CD4-positive, alpha-beta T cell treated with Interleukin-17A for 4 hours (primary cell): ENCODE data around the gene TNF.

Source experiments
- DNase-seq: peaks from one replicate; pipeline ENCODE4 v3.0.0-alpha.2; 2020; ENCODE audit warnings: mixed read lengths

The TNF gene

DNA sequence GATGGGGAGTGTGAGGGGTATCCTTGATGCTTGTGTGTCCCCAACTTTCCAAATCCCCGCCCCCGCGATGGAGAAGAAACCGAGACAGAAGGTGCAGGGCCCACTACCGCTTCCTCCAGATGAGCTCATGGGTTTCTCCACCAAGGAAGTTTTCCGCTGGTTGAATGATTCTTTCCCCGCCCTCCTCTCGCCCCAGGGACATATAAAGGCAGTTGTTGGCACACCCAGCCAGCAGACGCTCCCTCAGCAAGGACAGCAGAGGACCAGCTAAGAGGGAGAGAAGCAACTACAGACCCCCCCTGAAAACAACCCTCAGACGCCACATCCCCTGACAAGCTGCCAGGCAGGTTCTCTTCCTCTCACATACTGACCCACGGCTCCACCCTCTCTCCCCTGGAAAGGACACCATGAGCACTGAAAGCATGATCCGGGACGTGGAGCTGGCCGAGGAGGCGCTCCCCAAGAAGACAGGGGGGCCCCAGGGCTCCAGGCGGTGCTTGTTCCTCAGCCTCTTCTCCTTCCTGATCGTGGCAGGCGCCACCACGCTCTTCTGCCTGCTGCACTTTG, at the start of gene TNF:
TNF (plus strand) TSS at position 231 of the 567 bp plus-strand sequence; CDS start at position 408, 177 bp downstream.
- DNase-seq = peak; percentile 80

DNA sequence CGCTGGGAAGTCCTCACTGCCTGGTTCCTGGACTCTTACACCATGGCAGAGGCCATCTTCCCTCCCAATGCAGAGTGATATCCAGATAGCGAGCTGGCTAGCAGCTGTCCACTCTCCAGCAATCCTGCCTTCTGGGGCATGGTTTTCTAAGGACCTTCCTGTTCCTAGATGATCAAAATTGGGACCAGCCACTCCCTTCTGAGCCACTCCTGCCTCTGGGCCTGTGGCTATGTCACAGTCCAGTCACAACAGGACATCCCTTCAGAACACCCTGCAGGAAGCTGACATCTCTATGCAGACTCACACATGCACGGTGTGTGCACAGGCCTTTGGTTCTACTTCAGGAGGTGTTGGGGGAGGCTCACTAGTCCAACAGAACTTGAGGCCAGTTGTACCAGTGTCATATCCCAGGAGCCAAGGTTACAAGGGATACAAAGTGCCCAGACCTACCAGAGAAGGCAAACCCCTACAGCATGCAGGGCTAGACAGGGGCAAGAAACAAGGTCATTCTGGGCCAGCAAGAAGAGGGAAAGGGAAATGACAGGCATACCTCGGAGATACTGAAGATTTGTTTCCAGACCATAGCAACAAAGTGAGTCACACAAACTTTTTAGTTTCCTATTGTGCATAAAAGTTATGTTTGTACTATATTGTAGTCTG, 49.3 kb upstream of the TNF start:
- no peak for DNase-seq

DNA sequence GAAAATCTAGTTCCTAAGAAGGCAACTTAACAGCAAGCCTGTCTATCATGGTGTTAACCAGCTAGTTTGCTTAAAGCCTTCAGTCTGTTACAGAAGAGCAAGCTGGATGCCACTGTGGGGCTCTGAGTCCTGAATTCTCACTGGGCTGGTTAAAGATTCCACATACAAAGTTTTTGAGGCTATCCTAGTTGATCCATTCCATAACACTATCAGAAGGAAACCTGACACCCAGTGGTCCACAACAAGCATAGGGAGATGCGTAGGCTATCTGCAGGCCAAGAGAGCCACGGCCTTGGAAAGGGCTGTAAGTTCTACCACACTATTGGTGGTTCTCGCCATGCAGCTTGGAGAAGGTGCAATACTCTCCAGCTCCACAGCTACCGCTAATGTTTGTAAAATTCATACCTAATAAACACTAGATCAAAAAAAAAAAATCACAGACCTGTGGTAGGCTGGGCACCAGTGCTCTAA, 47.0 kb upstream of the TNF start:
- DNase-seq = no peak

DNA sequence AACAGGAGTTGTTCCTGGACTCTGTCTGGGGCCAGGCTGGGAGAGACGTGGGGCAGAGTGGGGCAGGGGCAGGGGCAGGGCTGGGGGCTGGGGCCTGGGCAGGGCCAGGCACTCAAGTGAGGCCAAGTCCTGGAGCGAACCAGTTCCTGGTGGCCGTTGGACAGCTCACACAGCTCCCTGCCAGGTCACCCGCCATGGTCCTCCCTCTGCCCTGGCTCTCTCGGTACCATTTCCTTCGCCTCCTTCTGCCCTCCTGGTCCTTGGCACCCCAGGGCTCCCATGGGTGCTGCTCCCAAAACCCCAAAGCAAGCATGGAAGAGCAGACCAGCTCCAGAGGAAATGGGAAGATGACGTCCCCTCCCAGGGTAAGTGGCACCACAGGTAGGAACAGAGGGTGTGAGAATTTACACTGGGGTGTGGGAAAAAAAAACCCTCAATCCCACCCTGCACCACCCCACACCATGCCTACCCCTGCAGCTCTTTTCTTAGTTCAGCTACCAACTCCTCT, 46.5 kb upstream of the TNF start, which contains the start of gene MCCD1:
MCCD1 (plus strand) TSS at position 142 of the 508 bp plus-strand sequence; CDS start at position 195, 53 bp downstream.
- no peak for DNase-seq

DNA sequence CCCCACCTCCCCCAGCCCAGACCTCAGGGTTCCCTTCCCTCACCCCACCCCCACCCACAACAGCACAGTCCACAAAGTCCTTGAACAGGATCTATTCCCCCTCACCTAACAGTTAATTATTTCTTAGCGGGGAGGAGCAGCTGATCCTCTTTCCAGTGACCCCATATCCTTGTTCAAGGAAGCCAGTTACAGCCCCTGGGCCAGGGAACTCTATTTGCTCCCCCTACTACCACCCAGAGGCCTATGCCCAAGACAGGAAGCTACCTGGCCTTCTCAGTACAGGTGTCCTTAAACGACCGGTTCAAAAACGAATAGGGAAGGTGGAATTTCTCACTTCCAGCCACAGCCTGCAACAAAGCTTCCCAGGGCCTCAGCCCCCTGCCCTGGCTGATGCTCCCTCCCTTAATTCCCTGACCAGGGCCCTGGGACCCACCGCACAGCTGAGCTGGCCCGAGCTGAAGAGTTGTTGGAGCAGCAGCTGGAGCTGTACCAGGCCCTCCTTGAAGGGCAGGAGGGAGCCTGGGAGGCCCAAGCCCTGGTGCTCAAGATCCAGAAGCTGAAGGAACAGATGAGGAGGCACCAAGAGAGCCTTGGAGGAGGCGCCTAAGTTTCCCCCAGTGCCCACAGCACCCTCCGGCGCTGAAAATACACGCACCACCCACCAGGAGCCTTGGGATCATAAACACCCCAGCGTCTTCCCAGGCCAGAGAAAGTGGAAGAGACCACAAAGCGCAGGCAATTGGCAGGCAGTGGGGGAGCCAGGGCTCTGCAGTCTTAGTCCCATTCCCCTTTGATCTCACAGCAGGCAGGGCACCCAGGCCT, 45.8 kb upstream of the TNF start:
- DNase-seq = no peak

DNA sequence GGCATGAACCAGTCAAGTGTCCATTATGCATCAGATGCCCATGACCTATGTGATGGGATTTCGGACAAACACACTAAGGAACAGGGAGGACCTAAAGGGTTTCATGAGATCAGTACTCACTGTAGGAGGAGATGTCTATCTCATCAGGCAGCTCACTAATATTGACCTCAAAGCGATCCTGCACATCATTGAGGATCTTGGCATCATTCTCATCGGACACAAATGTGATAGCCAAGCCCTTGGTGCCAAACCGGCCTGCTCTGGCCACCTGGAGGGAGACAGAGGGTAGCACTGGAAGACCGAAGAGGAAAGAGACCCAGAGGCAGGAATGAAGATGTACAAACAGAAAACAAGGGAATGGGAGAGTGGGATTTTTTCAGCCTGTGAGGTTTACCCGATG, 44.7 kb upstream of the TNF start:
- no peak for DNase-seq

DNA sequence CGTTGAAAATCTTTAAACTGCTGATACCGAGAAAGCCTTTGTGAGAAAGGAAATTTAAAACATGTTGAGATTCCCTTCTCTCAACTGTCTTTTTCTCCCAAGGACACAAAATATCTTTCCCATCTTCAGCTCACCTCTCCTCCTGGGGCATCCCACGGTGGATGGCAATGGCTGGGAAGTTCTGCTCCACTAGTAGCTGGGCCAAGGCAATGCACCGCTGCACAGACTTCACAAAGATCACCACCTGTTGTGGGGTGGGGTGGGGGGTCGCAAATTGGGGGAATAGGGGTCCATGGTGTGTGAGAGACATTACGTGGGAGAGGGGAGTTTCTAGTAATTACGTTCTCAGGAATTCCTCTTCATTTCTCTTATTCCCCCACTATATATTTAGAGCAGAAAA, 44.2 kb upstream of the TNF start:
- DNase-seq = no peak

DNA sequence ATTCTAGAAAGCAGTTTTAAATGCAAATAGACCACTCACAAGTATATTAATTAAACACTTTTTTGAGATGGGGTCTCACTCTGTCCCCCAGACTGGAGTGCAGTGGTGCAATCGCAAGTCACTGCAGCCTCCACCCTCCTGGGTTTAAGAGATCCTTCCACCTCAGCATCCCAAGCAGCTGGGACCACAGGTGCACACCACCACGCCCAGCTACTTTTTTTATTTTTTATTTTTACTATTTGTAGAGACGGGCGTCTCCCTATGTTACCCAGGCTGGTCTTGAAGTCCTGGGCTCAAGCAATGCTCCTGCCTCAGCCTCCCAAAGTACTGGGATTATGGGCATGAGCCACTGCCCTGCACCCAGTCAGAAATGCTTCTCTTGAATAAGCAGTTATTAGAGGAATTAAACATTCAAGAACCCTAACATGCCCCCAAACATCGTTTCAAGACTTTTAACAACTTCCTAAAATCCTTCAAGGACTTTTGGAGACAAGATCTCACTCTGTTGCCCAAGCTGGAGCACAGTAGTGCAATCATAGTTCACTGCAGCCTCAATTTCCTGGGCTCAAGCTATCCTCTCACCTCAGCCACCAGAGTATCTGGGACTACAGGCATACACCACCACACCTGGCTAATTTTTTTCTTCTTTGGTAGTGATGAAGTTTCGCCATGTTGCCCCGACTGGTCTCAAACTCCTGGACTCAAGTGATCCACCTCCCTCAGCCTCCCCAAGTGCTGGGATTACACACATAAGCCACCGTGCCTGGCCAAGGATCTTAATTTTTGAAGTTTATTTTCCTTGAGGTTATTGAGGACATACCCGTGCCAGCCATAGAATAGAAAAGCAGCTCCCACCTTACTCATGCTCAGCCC, 43.4 kb upstream of the TNF start:
- no peak for DNase-seq

DNA sequence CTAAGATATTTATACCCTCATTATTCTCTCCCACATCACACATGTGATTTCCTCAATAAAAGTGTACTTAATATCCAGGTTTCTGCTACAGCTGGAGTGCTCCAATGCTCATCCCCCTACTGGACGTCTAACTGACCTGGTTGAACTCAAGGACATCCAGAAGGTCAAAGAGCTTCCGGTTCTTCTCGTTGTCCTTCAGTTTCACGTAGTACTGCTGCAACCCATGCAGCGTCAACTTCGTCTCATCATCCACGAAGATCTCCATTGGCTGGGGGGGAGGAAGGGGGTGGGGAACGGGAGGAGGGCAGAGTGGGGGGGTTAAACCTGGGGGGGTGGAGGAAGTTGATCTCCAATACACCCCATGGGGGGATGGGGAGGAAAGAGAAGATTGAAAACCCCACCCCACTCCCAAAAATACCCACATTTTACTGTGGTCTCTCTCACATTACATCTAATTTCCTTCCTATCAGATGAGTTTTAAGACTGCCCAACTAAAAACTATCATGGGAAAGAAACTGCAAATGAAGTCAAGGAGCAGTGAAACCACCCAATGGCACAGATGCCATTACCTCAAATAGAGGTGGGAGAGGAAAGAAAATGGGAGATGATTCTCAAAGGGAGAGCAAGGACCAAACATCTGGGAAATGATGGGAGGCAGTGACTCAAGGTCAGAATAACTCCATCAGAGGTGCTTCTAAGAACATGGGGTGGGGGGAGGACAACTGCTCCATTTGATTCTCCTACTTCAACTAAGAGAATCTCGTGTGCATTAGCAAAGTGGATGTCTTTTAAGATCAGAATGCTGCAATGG, 42.5 kb upstream of the TNF start:
- DNase-seq = no peak

DNA sequence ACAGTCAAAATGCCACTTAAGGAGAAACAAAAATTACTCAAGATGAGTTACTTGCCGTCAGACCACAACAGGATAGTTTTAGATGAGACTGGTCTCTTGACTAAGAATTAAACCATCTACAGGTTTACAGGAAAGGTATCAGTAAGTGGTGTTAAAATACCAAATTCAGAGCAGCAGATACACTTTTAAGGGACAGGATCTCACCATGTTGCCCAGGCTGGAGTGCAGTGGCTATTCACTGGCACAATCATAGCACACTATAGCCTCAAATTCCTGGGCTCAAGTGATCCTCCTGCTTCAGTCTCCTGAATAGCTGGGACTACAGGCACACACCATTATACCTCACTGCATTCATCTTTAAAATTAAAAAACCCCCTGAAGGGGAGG, 41.9 kb upstream of the TNF start:
- no peak for DNase-seq

DNA sequence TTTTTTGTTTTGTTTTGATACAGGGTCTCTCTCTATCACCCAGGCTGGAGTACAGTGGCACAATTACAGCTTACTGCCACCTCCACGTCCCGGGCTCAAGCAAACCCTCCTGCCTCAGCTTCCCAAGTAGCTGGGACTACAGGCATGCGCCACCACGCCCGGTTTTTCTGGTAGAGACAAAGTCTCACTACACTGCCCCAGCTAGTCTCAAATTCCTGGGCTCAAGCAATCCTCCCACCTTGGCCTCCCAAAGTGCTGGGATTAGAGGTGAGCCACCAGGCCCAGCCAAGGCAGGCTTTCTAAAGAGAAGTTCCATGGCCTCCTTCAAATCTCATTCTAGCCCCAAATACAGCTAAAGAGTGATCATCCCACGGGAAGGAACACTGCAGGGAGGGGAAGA, 41.4 kb upstream of the TNF start:
- no peak for DNase-seq

DNA sequence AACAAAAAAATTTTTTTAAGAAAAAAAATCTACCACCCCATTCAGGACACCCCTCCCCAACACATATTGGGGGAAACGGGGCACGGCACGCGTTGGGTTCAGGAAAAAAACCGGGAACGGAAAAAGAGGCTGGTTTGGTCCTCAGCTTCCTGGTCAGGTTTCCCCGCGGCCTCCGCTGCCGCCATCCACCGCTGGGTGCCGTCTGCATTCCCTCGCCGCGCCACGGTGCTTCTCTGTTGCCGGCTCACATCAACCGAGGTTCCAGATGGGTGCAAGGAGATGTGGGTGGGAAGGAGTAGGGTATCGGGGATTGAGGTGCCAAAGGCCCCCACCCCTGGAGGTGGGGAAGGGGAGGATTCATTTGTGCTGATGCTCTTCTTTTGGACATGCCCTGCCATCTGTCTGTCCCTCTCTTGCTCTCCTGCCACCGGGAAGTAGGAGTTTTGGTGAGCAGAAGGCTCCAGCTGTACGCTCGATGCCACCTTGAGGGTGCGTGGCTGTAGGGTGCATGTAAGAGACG, 40.8 kb upstream of the TNF start:
- DNase-seq = no peak

DNA sequence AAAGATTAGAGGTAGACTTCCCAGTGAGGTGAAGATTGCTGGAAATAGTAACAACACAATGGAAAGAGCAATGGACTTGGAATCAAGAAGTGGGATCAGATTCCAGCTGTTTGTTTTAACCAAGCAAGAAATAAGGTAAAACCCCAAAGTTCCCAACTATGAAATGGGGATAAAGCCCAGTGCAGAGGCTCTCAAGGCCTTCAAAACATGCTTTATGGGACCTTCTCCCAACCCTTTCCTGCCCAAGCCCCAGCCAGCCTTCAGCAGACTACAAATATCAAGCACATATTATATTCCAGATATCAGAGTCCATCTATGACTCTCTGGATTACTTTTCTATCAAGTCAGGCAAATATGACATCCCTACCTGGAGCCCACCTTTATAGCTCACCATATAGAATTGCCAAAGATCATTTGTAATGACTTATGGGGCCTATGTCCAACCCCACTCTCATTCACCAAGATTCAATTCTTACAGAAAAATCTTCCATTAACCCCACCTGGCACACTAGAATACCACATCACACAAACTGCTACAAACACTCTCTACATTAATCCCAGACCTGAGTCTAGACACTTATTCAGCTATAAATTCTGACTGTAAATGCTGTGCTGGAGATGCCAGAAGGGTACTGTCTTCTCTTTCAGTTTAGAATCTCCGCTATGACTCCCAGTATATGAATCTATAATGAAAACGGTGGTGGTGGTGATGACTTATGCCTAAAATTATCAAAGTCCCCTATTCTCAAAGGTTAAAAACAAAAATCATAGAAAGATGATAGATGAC, 39.6 kb upstream of the TNF start:
- DNase-seq = no peak

DNA sequence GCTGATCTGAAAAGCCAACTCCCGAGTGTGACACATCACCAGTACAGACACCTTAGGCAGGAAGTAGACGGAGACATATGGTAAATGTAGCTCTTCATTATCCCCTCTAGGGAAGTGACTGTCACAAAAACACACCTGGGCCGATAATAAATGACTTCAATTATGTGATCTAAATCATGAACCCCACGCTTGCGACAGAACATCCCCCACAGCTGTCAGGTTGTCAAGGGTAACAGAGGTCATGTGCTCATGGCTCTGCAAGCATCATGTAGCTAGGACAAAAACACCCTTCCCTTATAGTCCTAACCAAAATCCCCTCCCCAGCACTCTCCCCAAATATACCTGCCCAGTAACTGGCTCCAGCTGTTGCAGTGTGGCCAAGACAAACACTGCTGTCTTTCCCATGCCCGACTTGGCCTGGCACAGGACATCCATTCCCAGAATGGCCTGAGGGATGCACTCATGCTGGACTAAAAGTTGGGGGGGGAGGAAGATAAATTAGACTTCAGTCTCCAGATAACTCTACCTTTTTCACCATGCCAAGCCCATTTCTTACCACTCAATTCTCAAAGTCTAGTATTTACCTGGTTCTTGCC, 36.5 kb upstream of the TNF start:
- no peak for DNase-seq

DNA sequence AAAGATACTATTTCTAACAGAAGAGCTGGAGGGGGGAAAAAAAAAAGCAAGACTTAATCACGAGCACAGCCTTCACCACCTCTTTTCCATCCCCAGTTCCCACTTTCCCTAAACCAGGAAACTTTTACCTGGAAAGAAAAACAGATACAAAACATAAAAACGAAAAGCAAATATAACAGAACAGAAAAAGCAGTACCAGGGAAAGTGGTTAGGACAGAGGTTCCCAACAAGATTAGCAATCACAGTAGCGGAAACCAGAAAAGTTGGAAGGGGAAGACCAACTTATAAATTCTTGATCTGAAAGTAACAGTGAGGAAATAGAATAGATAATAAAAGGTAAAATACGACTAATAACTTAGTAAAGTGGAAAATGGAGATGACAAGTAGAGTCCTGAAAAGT, 34.7 kb upstream of the TNF start:
- DNase-seq = no peak

DNA sequence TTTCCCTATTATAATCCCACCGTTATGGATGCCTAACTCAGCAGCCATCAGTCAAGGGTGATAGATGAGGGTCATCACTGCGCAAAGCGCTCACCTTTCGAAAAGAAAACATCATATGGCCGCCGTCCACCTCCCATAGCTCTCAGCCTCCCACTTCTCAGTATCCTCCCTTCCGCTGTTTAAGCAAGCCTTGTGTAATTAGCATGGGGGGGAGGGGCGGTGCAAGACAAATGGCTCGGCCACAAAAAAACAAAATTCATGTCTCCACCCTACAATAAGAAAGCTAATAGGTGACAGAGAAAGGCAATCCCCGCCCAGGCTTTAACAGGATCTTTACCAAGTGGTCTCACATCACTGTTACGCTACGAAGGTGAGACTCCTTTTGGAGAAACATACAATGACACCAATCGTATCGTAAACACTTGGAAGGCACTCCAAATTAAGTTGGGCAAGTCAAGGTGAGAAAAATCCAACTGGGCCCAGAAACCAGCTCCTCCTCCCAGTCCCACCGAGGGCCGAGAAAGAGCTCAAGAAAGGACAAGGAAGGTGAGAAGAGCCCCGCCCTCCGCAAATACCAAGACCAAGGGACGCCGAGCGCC, 34.2 kb upstream of the TNF start:
- DNase-seq = peak; percentile 74

DNA sequence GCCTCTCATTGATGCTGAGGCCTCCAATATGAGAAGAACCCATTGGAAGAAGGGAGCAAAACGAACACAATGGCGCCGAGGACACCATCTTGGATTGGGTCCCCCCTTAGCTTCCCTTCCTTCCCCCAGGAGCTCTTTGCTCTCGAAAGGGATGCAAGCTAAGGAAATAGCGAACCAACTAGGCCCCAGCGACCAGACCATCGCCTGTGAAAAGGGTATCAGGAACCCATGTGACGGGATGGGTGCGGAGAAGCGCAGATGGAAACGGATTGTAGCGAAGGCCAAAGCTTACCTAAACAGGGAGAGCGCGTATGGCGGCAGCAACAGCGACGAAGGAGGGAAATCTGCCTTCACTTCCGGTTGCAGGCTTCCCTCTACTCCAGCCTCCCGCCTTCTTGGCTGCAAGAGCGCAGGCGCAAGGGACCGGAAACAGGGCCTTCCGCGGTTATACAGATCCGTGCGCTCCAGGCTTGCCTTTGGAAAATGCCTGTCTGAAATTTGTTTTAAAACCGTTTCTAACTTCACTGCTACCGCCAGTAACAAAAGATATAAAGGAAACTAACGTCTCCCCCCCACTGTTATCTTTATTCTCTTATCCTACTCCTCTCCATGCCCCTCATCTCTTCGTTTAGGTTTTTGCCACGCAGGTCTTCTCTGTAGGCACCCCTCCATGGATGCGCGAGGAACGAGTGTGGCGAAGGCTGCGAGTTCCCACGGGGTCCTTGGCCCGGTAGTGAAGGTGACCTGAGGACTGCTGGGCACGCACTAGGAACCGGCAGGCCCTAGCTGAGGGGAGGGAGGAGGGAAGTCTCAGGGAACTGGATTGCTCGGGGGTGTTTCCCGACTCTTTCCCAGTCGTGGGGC, 33.5 kb upstream of the TNF start, which contains the start of gene DDX39B:
DDX39B (minus strand) TSS at position 346 of the 864 bp plus-strand sequence. CDS start 1,471 bp downstream, outside the sequence.
- peak; percentile 94 for DNase-seq

DNA sequence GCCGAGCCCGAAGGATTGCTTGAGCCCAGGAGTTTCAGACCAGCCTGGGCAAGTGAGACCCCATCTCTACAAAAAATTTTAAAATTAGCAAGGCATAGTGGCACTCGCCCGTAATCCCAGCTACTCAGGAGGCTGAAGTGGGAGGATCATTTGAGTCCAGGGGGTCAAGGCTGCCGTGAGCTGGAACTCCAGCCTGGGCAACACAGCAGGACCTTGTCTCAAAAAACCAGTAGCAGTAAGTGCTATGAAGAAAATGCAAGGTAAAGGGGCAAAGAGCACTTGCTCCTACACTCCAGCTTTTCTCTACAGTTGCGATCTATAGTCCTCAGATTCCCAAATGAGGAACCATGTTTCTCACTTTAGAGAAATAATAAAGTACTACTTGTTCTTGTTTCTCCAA, 31.7 kb upstream of the TNF start:
- no peak for DNase-seq

DNA sequence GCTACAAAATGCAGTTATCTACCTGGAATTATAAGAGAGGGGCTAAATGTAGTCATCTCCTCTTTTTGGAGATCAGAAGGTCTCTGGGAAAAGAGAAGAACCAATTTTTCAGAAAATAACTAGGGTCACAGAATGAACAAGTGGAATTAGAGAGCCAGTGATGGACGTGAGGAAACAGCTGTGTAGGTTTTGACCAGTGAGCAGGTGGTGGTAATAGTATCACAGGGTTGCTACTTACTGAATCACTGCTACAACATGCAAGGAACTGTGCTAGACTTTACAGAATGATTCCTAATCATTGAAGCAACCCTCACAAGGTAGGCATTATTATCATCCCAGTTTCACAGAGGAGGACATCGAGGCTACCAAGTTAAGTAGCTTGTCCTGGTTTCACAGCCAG, 30.7 kb upstream of the TNF start:
- DNase-seq = no peak
